Kidney epithelial cell (primary cell): ENCODE results near the gene SKA2. TPM values are rescaled to one million over a fixed set of nuclear protein-coding genes. Genes with fewer than 3 reads are reported as not detected.
A peak's percentile ranks its signal among the peaks of the same experiment; 100 is the strongest.

ENCODE experiments used
- DNase-seq: peaks from one replicate; pipeline ENCODE4 v3.0.0-alpha.2; 2010; ENCODE audit warnings: low read depth
- H3K27me3 ChIP-seq: 2 replicates; pipeline ENCODE4 v1.6.0; 2011; ENCODE audit warnings: low read length; ENCODE audit not compliant: control insufficient read depth, insufficient read depth
- H3K36me3 ChIP-seq: 2 replicates; pipeline ENCODE4 v1.5.1; 2011; ENCODE audit warnings: low read length; ENCODE audit not compliant: control insufficient read depth, insufficient read depth
- H3K4me3 ChIP-seq: 2 replicates; pipeline ENCODE4 v1.5.1; 2011; ENCODE audit warnings: low read depth, mild to moderate bottlenecking, control low read depth, low read length
- total RNA-seq: library from RNA; depleted of rRNA; stranded (reverse); fragments of >200 nt; gene quantifications from 2 replicates; pipeline ENCODE4 v1.2.3, GENCODE V29; 2015
- TF ChIP-seq, protein P1 (sequence below): IDR thresholded peaks from 2 replicates; pipeline ENCODE4 v1.5.1; 2011; ENCODE audit warnings: mild to moderate bottlenecking, moderate library complexity, low read length, control low read depth, inconsistent platforms; ENCODE audit not compliant: insufficient read depth, poor library complexity, severe bottlenecking

The SKA2 gene
- total RNA-seq, 1 donor from 2014 or later, result 42.8 TPM

DNA sequence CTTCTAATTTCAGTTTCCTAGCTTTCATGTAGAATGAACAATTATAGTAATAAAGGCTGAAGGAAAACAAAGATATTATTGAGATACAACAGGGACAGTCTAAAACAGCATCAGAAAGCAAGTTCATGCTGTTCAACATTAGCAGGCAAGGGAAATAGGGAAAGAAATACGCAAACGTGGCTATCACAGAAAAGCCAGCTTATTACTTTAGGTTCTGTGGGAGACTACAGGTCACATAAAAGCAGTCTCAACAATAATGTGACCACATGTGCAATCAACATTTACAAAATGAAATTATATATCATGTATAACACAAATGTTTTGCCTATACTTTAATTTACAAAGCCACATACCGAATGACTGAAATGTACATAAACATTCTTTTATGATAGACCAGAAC, 43.4 kb downstream of the SKA2 start:
- Histone ChIP-seq H3K27me3 (no peaks in the 10 kb centered on the region), H3K36me3 (no peaks in the 10 kb centered on the region), H3K4me3 (no peak overlapping the region)
- TF ChIP-seq, protein P1, sequence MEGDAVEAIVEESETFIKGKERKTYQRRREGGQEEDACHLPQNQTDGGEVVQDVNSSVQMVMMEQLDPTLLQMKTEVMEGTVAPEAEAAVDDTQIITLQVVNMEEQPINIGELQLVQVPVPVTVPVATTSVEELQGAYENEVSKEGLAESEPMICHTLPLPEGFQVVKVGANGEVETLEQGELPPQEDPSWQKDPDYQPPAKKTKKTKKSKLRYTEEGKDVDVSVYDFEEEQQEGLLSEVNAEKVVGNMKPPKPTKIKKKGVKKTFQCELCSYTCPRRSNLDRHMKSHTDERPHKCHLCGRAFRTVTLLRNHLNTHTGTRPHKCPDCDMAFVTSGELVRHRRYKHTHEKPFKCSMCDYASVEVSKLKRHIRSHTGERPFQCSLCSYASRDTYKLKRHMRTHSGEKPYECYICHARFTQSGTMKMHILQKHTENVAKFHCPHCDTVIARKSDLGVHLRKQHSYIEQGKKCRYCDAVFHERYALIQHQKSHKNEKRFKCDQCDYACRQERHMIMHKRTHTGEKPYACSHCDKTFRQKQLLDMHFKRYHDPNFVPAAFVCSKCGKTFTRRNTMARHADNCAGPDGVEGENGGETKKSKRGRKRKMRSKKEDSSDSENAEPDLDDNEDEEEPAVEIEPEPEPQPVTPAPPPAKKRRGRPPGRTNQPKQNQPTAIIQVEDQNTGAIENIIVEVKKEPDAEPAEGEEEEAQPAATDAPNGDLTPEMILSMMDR, result no peak
- DNase-seq, result no peak

DNA sequence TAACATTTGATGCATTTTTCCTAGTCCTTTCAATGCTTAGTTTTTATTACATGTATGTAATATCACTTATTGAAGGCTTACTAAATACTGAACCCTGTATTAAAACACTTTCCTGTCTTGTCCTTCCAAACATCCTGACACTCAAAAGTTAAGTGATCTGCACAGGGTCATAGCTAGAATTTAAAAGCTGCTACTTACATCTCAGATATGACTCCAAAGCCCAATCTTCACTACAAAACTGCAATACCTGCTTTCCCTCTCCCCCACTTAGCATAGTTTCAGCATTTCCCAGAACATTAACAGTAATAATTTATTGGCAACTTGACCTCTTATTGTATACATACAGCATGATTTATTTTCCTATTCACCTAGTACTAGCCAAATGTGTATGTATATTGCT, 44.0 kb downstream of the SKA2 start:
- DNase-seq, result no peak
- TF ChIP-seq, protein P1, result no peak
- no peaks in the 10 kb centered on the region for H3K36me3 ChIP-seq

DNA sequence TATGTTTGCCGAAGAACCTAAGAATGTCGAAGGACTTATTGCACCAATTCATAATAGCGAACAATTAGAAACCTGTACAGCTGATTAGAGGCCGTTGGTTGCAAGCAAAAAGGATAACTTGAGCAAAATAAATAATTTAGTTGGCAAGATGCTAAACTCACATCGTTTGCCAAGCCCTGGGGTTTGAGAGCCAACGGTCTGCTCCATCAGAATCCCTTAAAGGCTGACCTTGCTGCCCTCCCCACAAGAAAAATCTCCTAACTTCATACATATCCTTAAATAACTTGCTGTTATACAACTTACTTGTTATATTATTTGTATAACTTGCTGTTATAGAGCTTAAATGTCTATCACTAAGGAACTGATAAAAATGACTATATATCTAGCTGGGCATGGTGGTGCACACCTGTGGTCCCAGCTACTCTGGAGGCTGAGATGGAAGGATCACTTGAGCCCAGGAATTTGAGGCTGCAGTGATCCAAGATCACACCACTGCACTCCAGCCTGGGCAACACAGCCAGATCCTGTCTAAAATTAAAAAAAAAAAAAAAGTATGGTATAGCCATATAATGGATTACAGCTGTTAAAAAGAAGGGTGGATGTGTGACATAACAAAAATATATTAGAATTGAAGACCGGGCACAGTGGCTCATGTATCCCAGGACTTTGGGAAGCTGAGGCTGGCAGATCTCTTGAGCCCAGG, 46.4 kb downstream of the SKA2 start:
- DNase-seq, result no peak
- no peak overlapping the region for H3K4me3 ChIP-seq
- no peaks in the 10 kb centered on the region for H3K27me3 ChIP-seq
- TF ChIP-seq, protein P1, result no peak
- H3K36me3 ChIP-seq, result no peaks in the 10 kb centered on the region

More for the DNA sequence above, 44.0 kb downstream of the SKA2 start:
- Histone ChIP-seq H3K27me3 (no peaks in the 10 kb centered on the region), H3K4me3 (no peak overlapping the region)

DNA sequence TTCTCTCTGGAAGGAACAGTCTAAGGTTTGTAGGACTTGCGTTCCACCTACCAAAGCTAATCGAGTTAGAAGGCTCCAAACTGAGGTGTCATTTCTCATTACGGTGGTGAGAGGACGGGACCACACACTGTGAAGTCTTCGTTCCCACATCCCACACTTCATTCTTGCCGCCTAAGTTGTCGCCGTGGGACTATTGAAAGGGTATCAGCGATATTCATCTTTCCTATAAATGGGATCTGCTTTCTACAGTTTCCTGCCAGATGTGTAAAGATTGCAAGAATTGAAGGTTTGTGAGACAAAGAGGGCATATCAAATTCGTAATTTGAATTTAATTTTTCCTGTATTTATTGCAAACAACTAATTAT, 47.7 kb downstream of the SKA2 start:
- Histone ChIP-seq H3K36me3 (no peaks in the 10 kb centered on the region), H3K4me3 (peak overlapping the region; percentile 89), H3K27me3 (no peaks in the 10 kb centered on the region)
- TF ChIP-seq, protein P1, result no peak
- DNase-seq, result no peak

DNA sequence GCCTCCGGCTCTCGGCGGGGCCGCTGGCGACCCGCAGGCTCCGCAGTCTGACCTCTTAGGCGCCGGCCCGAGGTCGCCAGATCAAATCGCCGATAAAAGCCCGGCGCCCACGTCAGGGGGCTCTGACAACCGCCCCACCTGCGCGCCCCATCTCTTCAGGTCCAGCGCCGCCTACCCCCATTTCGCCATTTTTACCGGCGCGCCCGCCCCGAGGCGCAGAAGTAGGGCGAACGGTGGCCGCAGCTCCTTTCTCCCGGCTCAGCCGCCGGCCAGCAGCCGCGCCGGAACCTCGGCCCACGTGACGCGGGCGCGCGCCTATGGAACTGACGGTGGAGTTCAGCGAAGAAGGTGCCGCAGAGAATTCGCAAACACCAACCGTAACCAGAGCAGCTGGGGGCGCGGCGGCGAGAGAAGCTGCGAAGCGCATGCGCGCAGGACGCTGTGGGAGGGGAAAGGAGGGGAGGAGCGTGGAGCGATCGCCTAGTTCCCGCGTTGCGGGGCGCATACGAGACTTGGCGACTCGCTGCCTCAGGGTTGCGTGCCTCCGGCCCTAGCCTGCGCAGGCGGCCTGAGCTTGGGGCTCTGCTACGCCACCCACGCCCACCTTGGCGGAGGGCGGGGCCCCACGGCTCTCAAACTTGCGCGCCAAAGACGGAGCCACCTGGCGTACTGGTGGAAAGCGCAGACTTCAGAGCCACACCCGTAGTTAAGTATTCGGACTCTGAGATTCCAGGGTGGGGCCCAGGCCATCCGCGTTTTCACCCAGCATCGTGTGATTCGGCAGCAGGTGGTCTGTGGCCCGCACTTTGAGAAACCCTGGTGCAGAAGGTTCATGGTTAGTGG, 48.3 kb downstream of the SKA2 start, which contains the start of gene TRIM37:
Gene TRIM37, minus strand, starts transcription at position 418 of the 843 bp plus-strand sequence. CDS start 419 bp downstream, outside the sequence.
- Histone ChIP-seq H3K4me3 (peak within 1 kb of the TSS; percentile 89), H3K36me3 (no peaks in the 10 kb centered on the region), H3K27me3 (no peaks in the 10 kb centered on the region)
- peak; percentile 91 for DNase-seq
- TF ChIP-seq, protein P1, result no peak
